Endothelial cell of umbilical vein (primary cell): ENCODE measurements around the gene ANAPC13. TPM values are rescaled to one million over a fixed set of nuclear protein-coding genes. Genes with fewer than 3 reads are reported as not detected.

Experiments
- BruUV-seq: library from RNA; stranded (reverse); fragments of 400-500 nt; replicated peaks from 2 replicates; lab custom pipeline; 2021; lab: Mats Ljungman, UMichigan
- CTCF ChIA-PET: fragments of 300-600, 350-600 bp; sonication (Branson Sonifier 250); formaldehyde crosslinking; loops from one replicate; lab custom pipeline; 2021; ENCODE audit warnings: antibody characterized with exemption, inconsistent platforms; lab: Charles Lee
- POLR2A ChIA-PET: fragments of 300-600, 350-600 bp; sonication (Branson Sonifier 250); formaldehyde crosslinking; loops from one replicate; lab custom pipeline; 2021; ENCODE audit warnings: antibody characterized with exemption, inconsistent platforms; lab: Charles Lee
- DNase-seq: peaks from one replicate; pipeline ENCODE4 v3.0.0-alpha.2; 2011; ENCODE audit warnings: low read depth, low spot score
- FAIRE-seq: peaks from 2 replicates; lab custom pipeline; 2011; peaks lifted over from hg19 to GRCh38; lab: Jason Lieb, UNC
- H2AFZ ChIP-seq: 2 replicates; pipeline ENCODE4 v1.6.0; 2012; ENCODE audit warnings: low read depth, low read length, control low read depth, inconsistent platforms
- H3K27ac ChIP-seq: 2 replicates; pipeline ENCODE4 v1.5.1; 2011; ENCODE audit warnings: low read depth, mild to moderate bottlenecking, control low read depth, low read length, moderate library complexity; ENCODE audit not compliant: insufficient read depth
- H3K27me3 ChIP-seq, 2 experiments: 2 replicates each; pipeline versions ENCODE4 v1.6.0 to v1.6.1; 2011; ENCODE audit warnings: low read length in 2 of 2, mixed read lengths in 1 of 2; ENCODE audit not compliant: control insufficient read depth in 2 of 2, insufficient read depth in 2 of 2
- H3K36me3 ChIP-seq, 2 experiments: 2 replicates in 1 of 2; 3 replicates in 1 of 2; pipeline ENCODE4 v1.5.1; 2011; ENCODE audit warnings: low read length in 2 of 2, mild to moderate bottlenecking in 1 of 2, moderate library complexity in 1 of 2; ENCODE audit not compliant: control insufficient read depth in 2 of 2, insufficient read depth in 2 of 2; ENCODE audit errors: extremely low read depth in 1 of 2
- H3K4me1 ChIP-seq: 3 replicates; pipeline ENCODE4 v1.5.1; 2011; ENCODE audit warnings: mild to moderate bottlenecking, low read length; ENCODE audit not compliant: control insufficient read depth, insufficient read depth; ENCODE audit errors: extremely low read depth
- H3K4me2 ChIP-seq: 2 replicates; pipeline ENCODE4 v1.6.1; 2011; ENCODE audit warnings: low read length, control low read depth, mixed read lengths; ENCODE audit not compliant: insufficient read depth
- H3K4me3 ChIP-seq, 3 experiments: fragments of 200-600 bp in 1 of 3; sonication (generic), shearing (Covaris generic) in 1 of 3; replicated peaks in 1 of 3; 2 replicates each; pipeline ENCODE4 v1.5.1; 2011 to 2016; ENCODE audit warnings: control low read depth in 3 of 3, low read length in 3 of 3, mild to moderate bottlenecking in 2 of 3, inconsistent platforms in 1 of 3, low read depth in 1 of 3, moderate library complexity in 1 of 3; ENCODE audit not compliant: insufficient read depth in 1 of 3
- H3K79me2 ChIP-seq: 2 replicates; pipeline ENCODE4 v1.6.0; 2012; ENCODE audit warnings: low read length, inconsistent platforms; ENCODE audit not compliant: control insufficient read depth, insufficient read depth
- H3K9ac ChIP-seq: replicated peaks from 2 replicates; pipeline ENCODE3; 2011; ENCODE audit warnings: low read length, control low read depth; ENCODE audit not compliant: insufficient read depth; ENCODE audit errors: extremely low read depth
- H3K9me1 ChIP-seq: replicated peaks from 3 replicates; pipeline ENCODE4 v1.6.0; 2011; ENCODE audit warnings: mild to moderate bottlenecking, low read length; ENCODE audit not compliant: control insufficient read depth, insufficient read depth; ENCODE audit errors: extremely low read depth
- H3K9me3 ChIP-seq: replicated peaks from 2 replicates; pipeline ENCODE4 v1.5.1; 2012; ENCODE audit warnings: low read length, inconsistent platforms; ENCODE audit not compliant: control insufficient read depth, insufficient read depth
- H4K20me1 ChIP-seq: replicated peaks from 2 replicates; pipeline ENCODE3; 2011; ENCODE audit warnings: mild to moderate bottlenecking, low read length; ENCODE audit not compliant: control insufficient read depth, insufficient read depth; ENCODE audit errors: extremely low read depth
- EZH2 ChIP-seq: IDR thresholded peaks from 2 replicates; pipeline ENCODE4 v1.6.1; 2012; ENCODE audit warnings: borderline replicate concordance, low read depth, mild to moderate bottlenecking, moderate library complexity, low read length, inconsistent platforms; ENCODE audit not compliant: severe bottlenecking
- FOS ChIP-seq: IDR thresholded peaks from 2 replicates; pipeline ENCODE4 v1.6.1; 2011; ENCODE audit warnings: mild to moderate bottlenecking, low read length, moderate library complexity, borderline replicate concordance; ENCODE audit not compliant: insufficient read depth
- GATA2 ChIP-seq: IDR thresholded peaks from 2 replicates; pipeline ENCODE4 v1.7.0; 2011; ENCODE audit warnings: low read depth, mild to moderate bottlenecking, moderate library complexity, mixed read lengths, low read length; ENCODE audit not compliant: insufficient read length, insufficient read depth
- JUN ChIP-seq: IDR thresholded peaks from 2 replicates; pipeline ENCODE4 v1.6.1; 2011; ENCODE audit warnings: borderline replicate concordance, low read depth; ENCODE audit not compliant: insufficient read length, insufficient read depth
- MYC ChIP-seq: IDR thresholded peaks from one replicate; pipeline ENCODE4 v1.6.1; 2011; ENCODE audit warnings: mild to moderate bottlenecking, low read depth, low read length
- POLR2A ChIP-seq: IDR thresholded peaks from 2 replicates; pipeline ENCODE4 v1.6.1; 2012; ENCODE audit warnings: low read depth, mild to moderate bottlenecking, control low read depth, low read length
- POLR2AphosphoS5 ChIP-seq: IDR thresholded peaks from 2 replicates; pipeline ENCODE4 v1.6.1; 2012; ENCODE audit warnings: low read depth, mild to moderate bottlenecking, control low read depth, low read length, moderate library complexity; ENCODE audit not compliant: insufficient read depth
- dilution Hi-C: fragments of 300-500 bp; cut with MboI; formaldehyde crosslinking; loops from one replicate; pipeline ENCODE4 v1.15.0; 2019; ENCODE audit warnings: low sequenced_read_pairs; ENCODE audit not compliant: extremely low pct_ligation_motif_present
- intact Hi-C: fragments of 100-400 bp; cut with micrococcal nuclease; formaldehyde crosslinking; loops from one replicate; pipeline ENCODE4 v1.10.0; 2022
- polyA plus RNA-seq, 4 experiments: library from polyadenylated mRNA; depleted of rRNA in 3 of 4; stranded (reverse) in 3 of 4; unstranded in 1 of 4; fragments of >200 nt; gene quantifications; 2 replicates each; pipeline versions ENCODE4 v1.2.1 to v1.2.3, GENCODE V29; 2011 to 2012; ENCODE audit warnings: missing spikeins in 1 of 4
- total RNA-seq: library from RNA; stranded (reverse); gene quantifications from 2 replicates; pipeline ENCODE4 v1.2.3, GENCODE V29; 2021
- TF ChIP-seq, protein P1 (sequence below), 2 donors: IDR thresholded peaks; 1 replicate in 1 of 2; 2 replicates in 1 of 2; pipeline ENCODE4 v1.5.1; 2011; ENCODE audit warnings: low read length in 2 of 2, mild to moderate bottlenecking in 2 of 2, moderate library complexity in 2 of 2, control low read depth in 1 of 2, inconsistent platforms in 1 of 2, low read depth in 1 of 2; ENCODE audit not compliant: insufficient read depth in 1 of 2; ENCODE audit errors: extremely low read depth in 1 of 2
- TF ChIP-seq, protein P2 (sequence below): IDR thresholded peaks from 2 replicates; pipeline ENCODE4 v1.6.1; 2011; ENCODE audit not compliant: insufficient read depth, insufficient read length

The ANAPC13 gene
- total and polyA plus RNA-seq, 2 donors (not counting 3 experiments of a cell fraction or from before 2014, with no cell fraction given), result 48.4 to 50.8 TPM

DNA sequence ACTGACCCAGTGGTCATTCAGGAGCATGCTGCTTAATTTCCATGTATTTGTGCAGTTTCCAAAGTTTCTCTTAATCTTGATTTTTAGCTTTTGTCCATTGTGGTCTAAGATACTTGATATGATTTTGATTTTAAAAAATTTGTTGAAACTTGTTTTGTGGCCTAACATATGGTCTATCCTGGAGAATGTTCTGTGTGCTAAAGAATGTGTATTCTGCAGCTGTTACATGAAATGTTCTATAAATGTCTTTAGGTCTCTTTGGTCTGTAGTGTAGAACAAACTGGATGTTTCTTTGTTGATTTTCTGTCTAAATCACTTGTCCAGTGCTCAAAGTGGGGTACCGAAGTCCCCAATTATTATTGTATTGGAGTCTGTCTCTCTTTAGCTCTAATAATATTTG is 17.5 kb upstream of the ANAPC13 start:
- ChIA-PET POLR2A (no interaction called here), CTCF (interaction anchor here (1.2 kb wide), 1 partner anchor 39 kb away, joined by 3 read pairs; no protein-coding TSS in a partner anchor)
- Histone ChIP-seq H3K9me1 (no peaks in the 10 kb centered on the region), H2AFZ (no peak overlapping the region), H3K9me3 (no peaks in the 10 kb centered on the region), H3K4me3 (no peak overlapping the region), H3K27me3 (no peaks in the 10 kb centered on the region), H3K27ac (no peak overlapping the region), H3K79me2 (peaks cover 48% of the 10 kb centered on the region), H3K36me3 (no peaks in the 10 kb centered on the region), H4K20me1 (no peaks in the 10 kb centered on the region), H3K9ac (no peak overlapping the region), H3K4me1 (no peaks in the 10 kb centered on the region), H3K4me2 (no peak overlapping the region)
- intact Hi-C loops (no loop called here), dilution Hi-C loops (no loop called here)
- FAIRE-seq (no peak), DNase-seq (no peak)
- TF ChIP-seq GATA2 (no peak), MYC (no peak), POLR2AphosphoS5 (no peak), EZH2 (no peak), JUN (no peak), POLR2A (no peak), FOS (no peak)
- TF ChIP-seq, protein P1, sequence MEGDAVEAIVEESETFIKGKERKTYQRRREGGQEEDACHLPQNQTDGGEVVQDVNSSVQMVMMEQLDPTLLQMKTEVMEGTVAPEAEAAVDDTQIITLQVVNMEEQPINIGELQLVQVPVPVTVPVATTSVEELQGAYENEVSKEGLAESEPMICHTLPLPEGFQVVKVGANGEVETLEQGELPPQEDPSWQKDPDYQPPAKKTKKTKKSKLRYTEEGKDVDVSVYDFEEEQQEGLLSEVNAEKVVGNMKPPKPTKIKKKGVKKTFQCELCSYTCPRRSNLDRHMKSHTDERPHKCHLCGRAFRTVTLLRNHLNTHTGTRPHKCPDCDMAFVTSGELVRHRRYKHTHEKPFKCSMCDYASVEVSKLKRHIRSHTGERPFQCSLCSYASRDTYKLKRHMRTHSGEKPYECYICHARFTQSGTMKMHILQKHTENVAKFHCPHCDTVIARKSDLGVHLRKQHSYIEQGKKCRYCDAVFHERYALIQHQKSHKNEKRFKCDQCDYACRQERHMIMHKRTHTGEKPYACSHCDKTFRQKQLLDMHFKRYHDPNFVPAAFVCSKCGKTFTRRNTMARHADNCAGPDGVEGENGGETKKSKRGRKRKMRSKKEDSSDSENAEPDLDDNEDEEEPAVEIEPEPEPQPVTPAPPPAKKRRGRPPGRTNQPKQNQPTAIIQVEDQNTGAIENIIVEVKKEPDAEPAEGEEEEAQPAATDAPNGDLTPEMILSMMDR (IDR thresholded peaks at IDR 0.05; ENCODE audit: extremely low read depth in 1 of 2, insufficient read depth in 1 of 2, low read depth in 1 of 2, low read length in 2 of 2), result no peak
- TF ChIP-seq, protein P2, sequence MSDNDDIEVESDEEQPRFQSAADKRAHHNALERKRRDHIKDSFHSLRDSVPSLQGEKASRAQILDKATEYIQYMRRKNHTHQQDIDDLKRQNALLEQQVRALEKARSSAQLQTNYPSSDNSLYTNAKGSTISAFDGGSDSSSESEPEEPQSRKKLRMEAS, result no peak
- BruUV-seq, result no TSS peak
